Posterior vena cava (tissue), 2 donors: Measurements from ENCODE around the gene LYPD4. TPM values are rescaled to one million over a fixed set of nuclear protein-coding genes. Genes with fewer than 3 reads are reported as not detected.
"Not testable (repeated sequence)": the region's sequence is repeated elsewhere in the genome, so short reads cannot be mapped to it uniquely, and the experiment has no call there.

Experiments used
- DNase-seq: peaks from one replicate; pipeline ENCODE4 v3.0.0-alpha.2; 2020; ENCODE audit warnings: low spot score
- intact Hi-C, 2 donors: fragments of 100-400 bp; cut with DNase I; formaldehyde crosslinking; loops; one replicate each; pipeline versions ENCODE4 v1.14.1 to v1.14.2; 2022 to 2023
- microRNA-seq, 2 donors: library from miRNA; unstranded; fragments of <30 nt; microRNA quantifications; one replicate each; pipeline ENCODE4 v1.2.0, GENCODE V29; 2020 to 2021; ENCODE audit warnings: borderline microRNAs expressed in 2 of 2
- total RNA-seq, 2 donors: library from RNA; stranded (reverse); fragmentation: NEBNext Ultra II Directional; extraction: Animal tissue kit (Norgen Biotek cat#: 25700); gene quantifications; one replicate each; pipeline ENCODE4 v1.2.1, GENCODE V29; 2021
- donor health status: DM: yes; HTN: yes; CAD: no.
- donor health status: DM: yes; HTN: yes; CAD: no.

Gene LYPD4
- total RNA-seq, 2 donors from 2014 or later, result not detected

DNA sequence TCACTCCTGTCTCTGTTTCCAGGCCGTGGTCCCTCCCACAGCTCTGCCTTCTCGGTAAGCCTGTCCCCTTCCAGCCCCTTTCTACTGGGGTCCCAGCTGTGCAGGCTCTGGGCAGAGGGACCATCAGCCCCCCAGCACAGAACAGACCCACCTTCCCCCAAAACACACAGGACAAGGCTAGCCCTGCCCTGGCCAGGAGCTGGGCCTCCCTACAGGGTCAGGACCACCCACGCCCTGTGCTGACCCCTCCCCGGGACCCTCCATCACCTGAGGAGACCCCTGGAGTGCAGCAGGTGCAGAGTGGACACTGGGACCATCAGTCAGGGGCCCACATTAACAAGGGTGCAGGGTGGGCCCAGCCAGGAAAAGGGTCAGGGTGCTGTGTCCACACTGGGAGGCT is 34.2 kb downstream of the LYPD4 start:
- no peak for DNase-seq
- intact Hi-C loops, result no loop called here

- intact Hi-C loops, result no loop called here
- DNase-seq, result no peak
These were observed 35.6 kb downstream of the LYPD4 start for GRCh38 chr19:41808663-41809566.

GRCh38 chr19:41807176-41807575 is 37.3 kb downstream of the LYPD4 start:
- DNase-seq, result no peak
- intact Hi-C loops, result no loop called here

DNA sequence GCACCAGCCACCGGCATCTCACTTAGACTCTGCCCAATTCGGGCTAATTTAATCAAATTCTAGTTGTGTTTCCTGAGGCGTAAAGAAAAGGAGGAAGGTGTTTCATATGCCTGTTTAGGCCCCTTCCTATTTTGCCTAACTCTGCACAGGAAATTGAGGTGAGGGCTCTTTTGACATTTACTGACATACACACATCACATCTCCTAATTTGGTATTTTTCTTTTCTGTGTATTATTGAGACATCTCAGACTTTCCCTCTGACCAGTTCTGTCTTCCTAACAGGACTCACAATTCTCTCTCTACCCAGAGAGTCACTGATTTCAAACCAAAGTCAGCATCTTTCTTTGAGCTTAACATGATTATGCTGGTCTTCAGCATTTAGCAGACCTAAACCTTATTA is 40.1 kb downstream of the LYPD4 start:
- intact Hi-C loops, result no loop called here
- DNase-seq, result no peak

GRCh38 chr19:41802770-41803169 is 41.7 kb downstream of the LYPD4 start:
- intact Hi-C loops, result no loop called here
- DNase-seq, result no peak

DNA sequence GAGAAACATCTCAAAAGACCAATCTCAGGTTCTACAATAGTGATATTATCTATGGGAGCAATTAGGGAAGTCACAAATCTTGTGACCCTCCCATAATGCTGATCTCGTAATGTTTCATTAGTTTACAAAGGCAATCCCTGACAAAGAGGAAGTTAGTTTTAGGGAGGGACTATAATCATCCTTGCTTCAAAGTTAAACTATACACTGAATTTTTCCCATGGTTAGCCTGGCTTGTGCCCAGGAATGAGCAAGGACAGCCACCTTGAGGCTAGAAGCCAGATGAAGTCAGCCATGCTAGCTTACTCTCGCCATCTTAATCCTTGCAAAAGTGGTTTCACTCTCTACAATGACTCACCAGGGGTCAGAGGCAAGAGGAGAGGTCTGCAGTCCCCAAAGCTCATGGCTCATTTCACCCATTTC is 42.7 kb downstream of the LYPD4 start:
- intact Hi-C loops, result no loop called here
- no peak for DNase-seq

GRCh38 chr19:41801031-41801430 is 43.5 kb downstream of the LYPD4 start:
- DNase-seq, result no peak
- intact Hi-C loops, result no loop called here

GRCh38 chr19:41799444-41800000 is 45.0 kb downstream of the LYPD4 start:
- intact Hi-C loops, result no loop called here

GRCh38 chr19:41796901-41797300 is 47.6 kb downstream of the LYPD4 start:
- no peak for DNase-seq
- intact Hi-C loops, result no loop called here

More at GRCh38 chr19:41799444-41800000, 45.0 kb downstream of the LYPD4 start:
- DNase-seq, result no peak

DNA sequence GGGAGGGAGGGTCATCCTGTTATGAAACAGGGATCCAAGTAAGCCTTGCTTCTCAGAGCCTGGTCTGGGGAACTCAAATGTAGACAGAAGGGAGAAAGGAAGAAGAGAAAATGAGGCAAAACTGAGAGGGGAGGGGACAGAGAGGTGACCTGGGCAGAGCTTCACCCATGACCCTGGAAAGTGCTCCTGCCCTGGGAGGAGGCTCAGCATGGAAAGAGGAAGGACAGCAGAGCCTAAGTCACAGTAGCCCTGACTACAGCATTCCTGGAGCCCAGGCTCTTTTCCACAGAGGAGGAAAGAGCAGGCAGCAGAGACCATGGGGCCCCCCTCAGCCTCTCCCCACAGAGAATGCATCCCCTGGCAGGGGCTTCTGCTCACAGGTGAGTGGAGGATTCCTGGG is 48.1 kb downstream of the LYPD4 start, which contains the start of gene CEACAM3:
Gene CEACAM3, plus strand, starts transcription at position 226 of the 400 bp plus-strand sequence. Its CDS starts 91 bp downstream, at position 317.
- DNase-seq, result no peak
- intact Hi-C loops, result no loop called here

- DNase-seq, result no peak
These were observed 49.4 kb downstream of the LYPD4 start for GRCh38 chr19:41795031-41795461.

DNA sequence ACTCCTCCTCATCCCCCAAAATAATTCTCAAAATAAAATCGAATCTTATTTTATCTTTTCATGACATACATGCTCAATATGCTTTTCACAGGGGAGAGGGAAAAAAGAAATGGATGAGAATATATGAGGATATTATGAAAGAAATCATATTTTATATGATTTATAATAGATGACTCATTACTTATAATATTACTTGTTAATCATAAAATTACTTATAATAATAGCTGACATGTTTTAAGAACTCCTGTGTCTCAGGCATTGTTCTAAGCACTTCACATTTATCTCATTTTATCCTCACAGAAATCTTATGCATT is 51.1 kb downstream of the LYPD4 start:
- intact Hi-C loops, result no loop called here
- no peak for DNase-seq

More at GRCh38 chr19:41795031-41795461, 49.4 kb downstream of the LYPD4 start:
- intact Hi-C loops, result no loop called here

- intact Hi-C loops, result no loop called here
- no peak for DNase-seq
These were observed 51.7 kb downstream of the LYPD4 start for GRCh38 chr19:41792513-41793413.

DNA sequence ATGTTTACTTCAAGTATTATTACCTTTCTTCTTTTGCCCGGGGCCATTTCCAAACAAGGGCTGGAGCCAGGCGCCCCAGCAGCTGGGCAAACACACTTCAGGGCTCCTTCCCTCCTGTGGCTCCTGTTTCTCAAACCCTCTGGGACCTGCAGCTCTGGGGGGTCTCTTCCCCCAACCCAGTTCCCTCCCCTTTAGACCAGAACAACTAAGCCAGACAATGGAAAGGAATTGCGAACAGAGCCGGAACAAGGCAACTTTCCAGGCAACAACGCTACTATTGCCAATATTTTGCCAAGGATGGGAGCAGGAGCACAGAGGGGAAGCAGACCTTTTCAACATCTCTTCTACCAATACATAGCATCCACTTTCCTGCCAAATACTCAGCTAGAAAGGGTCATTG is 55.4 kb downstream of the LYPD4 start:
- intact Hi-C loops, DNase-seq: not testable (repeated sequence)

DNA sequence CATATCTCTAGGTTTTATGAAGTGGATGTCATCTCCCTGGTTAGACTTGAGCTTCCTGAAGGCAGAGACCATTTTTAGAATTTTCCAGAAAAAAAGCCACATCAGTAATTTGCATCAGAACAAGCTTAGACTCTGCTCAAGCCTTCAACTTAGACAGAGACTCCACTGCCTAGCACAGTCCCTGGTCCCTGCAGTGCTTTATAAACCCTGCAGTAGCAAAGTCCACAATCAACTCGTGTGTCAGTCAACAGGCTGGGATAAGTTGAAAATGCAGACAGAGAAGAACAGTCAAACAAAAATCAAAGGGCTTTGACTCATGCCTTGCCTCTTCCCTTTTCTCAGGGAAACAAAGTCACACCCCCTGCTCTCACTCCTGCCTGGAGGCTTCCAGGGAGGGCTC is 56.0 kb downstream of the LYPD4 start:
- intact Hi-C loops, DNase-seq: not testable (repeated sequence)

Small RNAs within 50 kb of the gene (microRNA-seq; reads per million reads assigned to microRNA genes)
- 0 to 0.26 reads per million in 2 donors for gene MIR6797

Other genes with a start within 250 kb of the LYPD4 start
- 1 to 10 TPM; 1.4 to 2.9 TPM for gene CEACAM4, start 217.6 kb downstream of the LYPD4 start, total RNA-seq
- gene CEACAM7, start 156.4 kb downstream of the LYPD4 start, total RNA-seq, result not detected
- gene CEACAM5, start 136.1 kb downstream of the LYPD4 start, total RNA-seq, result not detected
- under 1 TPM in 1 of 2 donors, not detected in 1; 0.10 TPM for gene CEACAM6, start 89.2 kb downstream of the LYPD4 start, total RNA-seq
- gene CEACAM3, start 48.1 kb downstream of the LYPD4 start, total RNA-seq, result under 1 TPM; 0.71 to 0.93 TPM
- not detected for gene DMRTC2, start 359 bp upstream of the LYPD4 start, total RNA-seq
- 1,000 to 10,000 TPM in 1 of 2 donors, 100 to 1,000 TPM in 1; 982 to 1,008 TPM for gene RPS19, start 15.6 kb upstream of the LYPD4 start, total RNA-seq
- under 1 TPM; 0.52 to 0.97 TPM for gene CD79A, start 32.6 kb upstream of the LYPD4 start, total RNA-seq
- 10 to 100 TPM; 73.4 to 73.7 TPM for gene ARHGEF1, start 38.5 kb upstream of the LYPD4 start, total RNA-seq
- gene ERFL, start 83.8 kb upstream of the LYPD4 start, total RNA-seq, result under 1 TPM in 1 of 2 donors, not detected in 1; 0.38 TPM
- 100 to 1,000 TPM; 186 to 191 TPM for gene RABAC1, start 114.6 kb upstream of the LYPD4 start, total RNA-seq
- under 1 TPM in 1 of 2 donors, not detected in 1; 0.19 TPM for gene ATP1A3, start 149.5 kb upstream of the LYPD4 start, total RNA-seq
- 10 to 100 TPM; 11.3 to 13.4 TPM for gene GRIK5, start 225.5 kb upstream of the LYPD4 start, total RNA-seq
- 1 to 10 TPM; 7.6 to 9.1 TPM for gene ZNF574, start 231.5 kb upstream of the LYPD4 start, total RNA-seq